IMR-90 (cell line): ENCODE measurements around the gene C11orf68.

Source experiments
- CTCF ChIP-seq: conservative IDR thresholded peaks from 2 replicates; pipeline ENCODE4 v1.5.1; 2012; ENCODE audit warnings: mild to moderate bottlenecking, low read depth, low read length, improper control_type of control experiment
- POLR2A ChIP-seq: IDR thresholded peaks from 2 replicates; pipeline ENCODE4 v1.6.1; 2012; ENCODE audit warnings: mild to moderate bottlenecking, low read depth, low read length
- RAD21 ChIP-seq: IDR thresholded peaks from 2 replicates; pipeline ENCODE4 v1.6.1; 2012; ENCODE audit warnings: low read length, improper control_type of control experiment
- SMC3 ChIP-seq: fragments of 150-350 bp; IDR thresholded peaks from 2 replicates; pipeline ENCODE4 v1.6.1; 2016; ENCODE audit warnings: low read depth, mild to moderate bottlenecking, antibody characterized with exemption, low read length, moderate library complexity

- 0 out of 2 replicates have a peak, but pooled peaks have one; percentile 10 for TF ChIP-seq CTCF
- peak; percentile 43 for TF ChIP-seq RAD21
- TF ChIP-seq POLR2A = 0 out of 2 replicates have a peak, but pooled peaks have one; percentile 29
- peak; percentile 52 for TF ChIP-seq SMC3
Observed at GRCh38 chr11:65919141-65919572, 295 bp upstream of the C11orf68 start, which contains the start of gene DRAP1.
